DOHH2 (cell line): ENCODE data around the gene CASP10.

Source experiments
- CTCF ChIP-seq: fragments of 200-600 bp; sonication (generic); IDR thresholded peaks from one replicate; pipeline ENCODE4 v1.5.1; 2014; ENCODE audit warnings: antibody characterized with exemption, mild to moderate bottlenecking, low read depth, low read length; ENCODE audit not compliant: poor library complexity, severe bottlenecking
- EZH2phosphoT487 ChIP-seq: fragments of 200-600 bp; sonication (generic); IDR thresholded peaks from 2 replicates; pipeline ENCODE4 v1.6.1; 2017; ENCODE audit warnings: borderline replicate concordance, mild to moderate bottlenecking, antibody characterized with exemption, low read length, moderate library complexity, mixed read lengths

GRCh38 chr2:201258666-201259615 lies 76.0 kb downstream of the CASP10 start:
- TF ChIP-seq CTCF (no peak), EZH2phosphoT487 (no peak)
